ENCODE data around the gene CORO2A. TPM values are rescaled to one million over a fixed set of nuclear protein-coding genes. Genes with fewer than 3 reads are reported as not detected.

CORO2A gene
- total RNA-seq, 1 experiment from 2014 or later: 32.5 TPM

GRCh38 chr9:98150164-98150563, 42.3 kb downstream of the CORO2A start:
- no peaks in the 10 kb centered on the region for H3K4me1 Mint-ChIP-seq
- ATAC-seq (no peak), DNase-seq (ENCODE audit: low spot score) (no peak)
- H3K36me3 Mint-ChIP-seq: peaks cover 24% of the 10 kb centered on the region
- no peaks in the 10 kb centered on the region for H3K9me3 Mint-ChIP-seq
- H3K27me3 Mint-ChIP-seq (ENCODE audit: low read depth): no peaks in the 10 kb centered on the region
- peak overlapping the region; percentile 91 for H3K27ac Mint-ChIP-seq
- TF ChIP-seq ARID4B (CRISPR knock-in tag; IDR thresholded peaks at IDR 0.05; ENCODE audit: borderline replicate concordance) (no peak), E2F1 (CRISPR knock-in tag; IDR thresholded peaks at IDR 0.05) (no peak), ATF2 (CRISPR knock-in tag; IDR thresholded peaks at IDR 0.05; ENCODE audit: borderline replicate concordance, low read depth) (no peak), ZNF671 (CRISPR knock-in tag; IDR thresholded peaks at IDR 0.05) (no peak), FOXJ3 (CRISPR knock-in tag; IDR thresholded peaks at IDR 0.05; ENCODE audit: borderline replicate concordance) (no peak), ERG (CRISPR knock-in tag; IDR thresholded peaks at IDR 0.05) (no peak), JAZF1 (CRISPR knock-in tag; IDR thresholded peaks at IDR 0.05) (no peak), ZSCAN18 (CRISPR knock-in tag; IDR thresholded peaks at IDR 0.05) (no peak), AFF4 (CRISPR knock-in tag; IDR thresholded peaks at IDR 0.05; ENCODE audit: borderline replicate concordance) (no peak), FOXK1 (CRISPR knock-in tag; IDR thresholded peaks at IDR 0.05) (no peak), ELF4 (CRISPR knock-in tag; IDR thresholded peaks at IDR 0.05; ENCODE audit: low read depth) (no peak), ZNF396 (CRISPR knock-in tag; IDR thresholded peaks at IDR 0.05; ENCODE audit: borderline replicate concordance) (no peak), ZNF232 (CRISPR knock-in tag; IDR thresholded peaks at IDR 0.05) (no peak), AR (CRISPR knock-in tag; IDR thresholded peaks at IDR 0.05) (no peak), TCF7 (CRISPR knock-in tag; IDR thresholded peaks at IDR 0.05; ENCODE audit: low read depth) (no peak)
- no peak overlapping the region for H3K4me3 Mint-ChIP-seq
- ChIA-PET CTCF (no interaction called here), POLR2A (no interaction called here)
